Stimulated activated CD8-positive, alpha-beta memory T cell treated with anti-CD3 and anti-CD28 coated beads, Interleukin-2, amount 100 ng/mL, for 1 hour (primary cell): Measurements from ENCODE around the gene NLRP13.

Source experiments
- DNase-seq, 2 donors: peaks; one replicate each; pipeline ENCODE4 v3.0.0-alpha.2; 2020; ENCODE audit warnings: low read depth in 2 of 2

NLRP13 gene

GRCh38 chr19:55902080-55902751 lies 29.9 kb downstream of the NLRP13 start:
- no peak for DNase-seq

GRCh38 chr19:55901369-55902079 lies 30.6 kb downstream of the NLRP13 start:
- no peak for DNase-seq

GRCh38 chr19:55898911-55899310 lies 33.2 kb downstream of the NLRP13 start:
- no peak for DNase-seq

- no peak for DNase-seq
These were observed 49.5 kb downstream of the NLRP13 start for GRCh38 chr19:55882626-55883025.

- DNase-seq: no peak
These were observed 54.9 kb downstream of the NLRP13 start for GRCh38 chr19:55877211-55877610.

- DNase-seq: no peak
These were observed 61.4 kb downstream of the NLRP13 start for GRCh38 chr19:55870736-55871135.

- DNase-seq: no peak
These were observed 65.0 kb downstream of the NLRP13 start for GRCh38 chr19:55867101-55867500.

- DNase-seq: no peak
These were observed 65.6 kb downstream of the NLRP13 start for GRCh38 chr19:55866521-55866920.

GRCh38 chr19:55858969-55859368 lies 73.2 kb downstream of the NLRP13 start:
- DNase-seq: no peak

GRCh38 chr19:55858401-55858800 lies 73.7 kb downstream of the NLRP13 start:
- no peak for DNase-seq

- DNase-seq: no peak
These were observed 74.2 kb downstream of the NLRP13 start for GRCh38 chr19:55857974-55858373.

GRCh38 chr19:55857149-55857548 lies 75.0 kb downstream of the NLRP13 start:
- no peak for DNase-seq

- no peak for DNase-seq
These were observed 77.0 kb downstream of the NLRP13 start for GRCh38 chr19:55855160-55855559.
